WTC11 (cell line): ENCODE data around the gene FOXJ3. TPM values are rescaled to one million over a fixed set of nuclear protein-coding genes. Genes with fewer than 3 reads are reported as not detected.

Experiments used
- ATAC-seq: fragments of 200-7000 bp; cut with Tn5 transposase; 2 replicates; pipeline ENCODE4 v1.10.0; 2021; ENCODE audit warnings: mild to moderate bottlenecking, moderate library complexity
- CTCF ChIA-PET: fragments of 300-600 bp; sonication (Branson Sonifier 250); formaldehyde crosslinking; loops from one replicate; lab custom pipeline; 2021; ENCODE audit warnings: antibody characterized with exemption; lab: Charles Lee
- POLR2A ChIA-PET: fragments of 350-600 bp; sonication (Branson Sonifier 250); formaldehyde crosslinking; loops from one replicate; lab custom pipeline; 2021; ENCODE audit warnings: antibody characterized with exemption; lab: Charles Lee
- DNase-seq: peaks from one replicate; pipeline ENCODE4 v3.0.0; 2021; ENCODE audit warnings: low spot score
- H3K27ac Mint-ChIP-seq: 2 replicates; pipeline ENCODE4 v1.8.0; 2021; ENCODE audit warnings: mixed read lengths
- H3K27me3 Mint-ChIP-seq: 2 replicates; pipeline ENCODE4 v1.8.0; 2021; ENCODE audit warnings: low read depth, mild to moderate bottlenecking, moderate library complexity, mixed read lengths
- H3K36me3 Mint-ChIP-seq: 2 replicates; pipeline ENCODE4 v1.8.0; 2021; ENCODE audit warnings: mixed read lengths
- H3K4me1 Mint-ChIP-seq: 2 replicates; pipeline ENCODE4 v1.8.0; 2022; ENCODE audit warnings: mixed read lengths
- H3K4me3 Mint-ChIP-seq: 2 replicates; pipeline ENCODE4 v1.8.0; 2021; ENCODE audit warnings: mild to moderate bottlenecking, moderate library complexity, mixed read lengths
- H3K9me3 Mint-ChIP-seq: 2 replicates; pipeline ENCODE4 v1.8.0; 2021; ENCODE audit warnings: mixed read lengths
- AFF4 ChIP-seq: sonication (generic); formaldehyde crosslinking; IDR thresholded peaks from 2 replicates; pipeline ENCODE4 v1.8.1; 2023; ENCODE audit warnings: mild to moderate bottlenecking, missing genetic modification reagents, borderline replicate concordance
- E2F4 ChIP-seq: sonication (generic); formaldehyde crosslinking; IDR thresholded peaks from 2 replicates; pipeline ENCODE4 v1.8.1; 2022; ENCODE audit warnings: low read depth, mild to moderate bottlenecking, moderate library complexity, missing genetic modification reagents, borderline replicate concordance
- ETV6 ChIP-seq: sonication (generic); formaldehyde crosslinking; IDR thresholded peaks from 2 replicates; pipeline ENCODE4 v1.8.1; 2022; ENCODE audit warnings: mild to moderate bottlenecking, missing genetic modification reagents
- GRHL2 ChIP-seq: fragments of 250-450 bp; sonication (Bioruptor Pico); IDR thresholded peaks from 2 replicates; pipeline ENCODE4 v1.8.0; 2022; ENCODE audit warnings: mild to moderate bottlenecking, moderate library complexity; ENCODE audit not compliant: insufficient replicate concordance, severe bottlenecking
- GTF2I ChIP-seq: fragments of 250-450 bp; sonication (Bioruptor Pico); conservative IDR thresholded peaks from 2 replicates; pipeline ENCODE4 v1.4.0; 2021; ENCODE audit warnings: mild to moderate bottlenecking
- IRF1 ChIP-seq: sonication (generic); formaldehyde crosslinking; IDR thresholded peaks from 2 replicates; pipeline ENCODE4 v1.8.0; 2023; ENCODE audit warnings: missing genetic modification reagents
- MLX ChIP-seq: sonication (generic); formaldehyde crosslinking; IDR thresholded peaks from 2 replicates; pipeline ENCODE4 v1.8.1; 2023; ENCODE audit warnings: mild to moderate bottlenecking, missing genetic modification reagents, moderate library complexity
- NR2C2 ChIP-seq: sonication (generic); formaldehyde crosslinking; IDR thresholded peaks from 2 replicates; pipeline ENCODE4 v1.8.0; 2022; ENCODE audit warnings: mild to moderate bottlenecking, missing genetic modification reagents
- TEAD1 ChIP-seq: sonication (generic); formaldehyde crosslinking; IDR thresholded peaks from 2 replicates; pipeline ENCODE4 v1.8.0; 2022; ENCODE audit warnings: mild to moderate bottlenecking, missing genetic modification reagents
- ZNF396 ChIP-seq: fragments of 250-450 bp; sonication (Bioruptor Pico); IDR thresholded peaks from 2 replicates; pipeline ENCODE4 v1.8.0; 2021; ENCODE audit warnings: mild to moderate bottlenecking, moderate library complexity, borderline replicate concordance
- total RNA-seq: library from RNA; stranded (reverse); gene quantifications from 3 replicates; pipeline ENCODE4 v1.2.3, GENCODE V29; 2021
- TF ChIP-seq, protein P1 (sequence below): sonication (generic); formaldehyde crosslinking; IDR thresholded peaks from 2 replicates; pipeline ENCODE4 v1.8.1; 2022; ENCODE audit warnings: missing genetic modification reagents, borderline replicate concordance
- TF ChIP-seq, protein P2 (sequence below): sonication (generic); formaldehyde crosslinking; IDR thresholded peaks from 2 replicates; pipeline ENCODE4 v1.8.0; 2023; ENCODE audit warnings: missing genetic modification reagents, mild to moderate bottlenecking, borderline replicate concordance

The FOXJ3 gene
- total RNA-seq, 1 experiment from 2014 or later: 43.3 TPM

DNA sequence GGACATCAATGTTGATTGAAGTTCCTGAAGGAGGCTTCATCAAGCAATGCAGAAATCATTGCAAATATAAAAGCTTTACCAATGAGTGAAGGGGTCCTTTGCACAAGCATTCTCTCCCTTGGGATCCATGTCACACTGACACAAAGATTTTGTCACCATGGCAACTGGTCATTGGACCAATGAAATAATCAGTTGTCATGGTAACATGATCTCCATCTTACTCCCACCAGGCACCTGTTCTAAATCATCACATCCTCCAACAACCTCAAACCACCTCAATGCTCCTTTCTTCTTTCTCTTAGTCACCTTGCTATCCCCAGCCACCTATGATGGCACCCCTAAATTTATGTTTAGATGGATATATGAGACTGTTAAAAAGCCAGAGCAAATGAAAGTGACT, 13.5 kb upstream of the FOXJ3 start (continued):
- TF ChIP-seq, protein P1, sequence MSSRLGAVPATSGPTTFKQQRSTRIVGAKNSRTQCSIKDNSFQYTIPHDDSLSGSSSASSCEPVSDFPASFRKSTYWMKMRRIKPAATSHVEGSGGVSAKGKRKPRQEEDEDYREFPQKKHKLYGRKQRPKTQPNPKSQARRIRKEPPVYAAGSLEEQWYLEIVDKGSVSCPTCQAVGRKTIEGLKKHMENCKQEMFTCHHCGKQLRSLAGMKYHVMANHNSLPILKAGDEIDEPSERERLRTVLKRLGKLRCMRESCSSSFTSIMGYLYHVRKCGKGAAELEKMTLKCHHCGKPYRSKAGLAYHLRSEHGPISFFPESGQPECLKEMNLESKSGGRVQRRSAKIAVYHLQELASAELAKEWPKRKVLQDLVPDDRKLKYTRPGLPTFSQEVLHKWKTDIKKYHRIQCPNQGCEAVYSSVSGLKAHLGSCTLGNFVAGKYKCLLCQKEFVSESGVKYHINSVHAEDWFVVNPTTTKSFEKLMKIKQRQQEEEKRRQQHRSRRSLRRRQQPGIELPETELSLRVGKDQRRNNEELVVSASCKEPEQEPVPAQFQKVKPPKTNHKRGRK (CRISPR knock-in tag): no peak
- no peak for TF ChIP-seq ZNF396 (CRISPR knock-in tag)
- TF ChIP-seq, protein P2, sequence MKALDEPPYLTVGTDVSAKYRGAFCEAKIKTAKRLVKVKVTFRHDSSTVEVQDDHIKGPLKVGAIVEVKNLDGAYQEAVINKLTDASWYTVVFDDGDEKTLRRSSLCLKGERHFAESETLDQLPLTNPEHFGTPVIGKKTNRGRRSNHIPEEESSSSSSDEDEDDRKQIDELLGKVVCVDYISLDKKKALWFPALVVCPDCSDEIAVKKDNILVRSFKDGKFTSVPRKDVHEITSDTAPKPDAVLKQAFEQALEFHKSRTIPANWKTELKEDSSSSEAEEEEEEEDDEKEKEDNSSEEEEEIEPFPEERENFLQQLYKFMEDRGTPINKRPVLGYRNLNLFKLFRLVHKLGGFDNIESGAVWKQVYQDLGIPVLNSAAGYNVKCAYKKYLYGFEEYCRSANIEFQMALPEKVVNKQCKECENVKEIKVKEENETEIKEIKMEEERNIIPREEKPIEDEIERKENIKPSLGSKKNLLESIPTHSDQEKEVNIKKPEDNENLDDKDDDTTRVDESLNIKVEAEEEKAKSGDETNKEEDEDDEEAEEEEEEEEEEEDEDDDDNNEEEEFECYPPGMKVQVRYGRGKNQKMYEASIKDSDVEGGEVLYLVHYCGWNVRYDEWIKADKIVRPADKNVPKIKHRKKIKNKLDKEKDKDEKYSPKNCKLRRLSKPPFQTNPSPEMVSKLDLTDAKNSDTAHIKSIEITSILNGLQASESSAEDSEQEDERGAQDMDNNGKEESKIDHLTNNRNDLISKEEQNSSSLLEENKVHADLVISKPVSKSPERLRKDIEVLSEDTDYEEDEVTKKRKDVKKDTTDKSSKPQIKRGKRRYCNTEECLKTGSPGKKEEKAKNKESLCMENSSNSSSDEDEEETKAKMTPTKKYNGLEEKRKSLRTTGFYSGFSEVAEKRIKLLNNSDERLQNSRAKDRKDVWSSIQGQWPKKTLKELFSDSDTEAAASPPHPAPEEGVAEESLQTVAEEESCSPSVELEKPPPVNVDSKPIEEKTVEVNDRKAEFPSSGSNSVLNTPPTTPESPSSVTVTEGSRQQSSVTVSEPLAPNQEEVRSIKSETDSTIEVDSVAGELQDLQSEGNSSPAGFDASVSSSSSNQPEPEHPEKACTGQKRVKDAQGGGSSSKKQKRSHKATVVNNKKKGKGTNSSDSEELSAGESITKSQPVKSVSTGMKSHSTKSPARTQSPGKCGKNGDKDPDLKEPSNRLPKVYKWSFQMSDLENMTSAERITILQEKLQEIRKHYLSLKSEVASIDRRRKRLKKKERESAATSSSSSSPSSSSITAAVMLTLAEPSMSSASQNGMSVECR (CRISPR knock-in tag): no peak
- no peak for TF ChIP-seq NR2C2
- TF ChIP-seq TEAD1: no peak
- no peak for TF ChIP-seq AFF4
- TF ChIP-seq IRF1 (CRISPR knock-in tag): no peak
- TF ChIP-seq E2F4 (CRISPR knock-in tag): no peak

DNA sequence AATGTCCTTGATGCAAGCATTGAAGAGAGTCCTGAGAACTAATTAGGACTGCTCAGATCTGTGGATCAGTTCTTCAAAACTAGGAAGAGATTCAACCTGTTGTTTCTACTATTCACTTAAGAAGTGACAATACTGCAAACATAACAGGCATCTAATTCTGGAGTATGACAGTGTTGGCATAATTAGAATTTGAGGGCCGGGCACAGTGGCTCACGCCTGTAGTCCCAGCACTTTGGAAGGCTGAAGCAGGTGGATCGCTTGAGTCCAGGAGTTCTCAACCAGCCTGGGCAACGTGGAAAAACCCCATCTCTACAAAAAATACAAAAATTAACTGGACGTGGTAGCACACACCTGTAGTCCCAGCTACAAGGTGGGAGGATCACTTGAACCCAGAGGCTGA, 8.0 kb upstream of the FOXJ3 start:
- DNase-seq: no peak
- ChIA-PET CTCF (no interaction called here), POLR2A (no interaction called here)
- TF ChIP-seq ETV6 (CRISPR knock-in tag): no peak
- no peak for TF ChIP-seq MLX (CRISPR knock-in tag)
- no peak for TF ChIP-seq GTF2I (CRISPR knock-in tag)
- no peak for TF ChIP-seq GRHL2 (CRISPR knock-in tag)
- no peak for ATAC-seq
- no peak overlapping the region for H3K27ac Mint-ChIP-seq
- no peaks in the 10 kb centered on the region for H3K9me3 Mint-ChIP-seq
- no peak overlapping the region for H3K4me3 Mint-ChIP-seq
- peaks cover 8% of the 10 kb centered on the region for H3K27me3 Mint-ChIP-seq
- H3K4me1 Mint-ChIP-seq: peaks cover 20% of the 10 kb centered on the region
- no peaks in the 10 kb centered on the region for H3K36me3 Mint-ChIP-seq
